Spleen (tissue), 7 donors: ENCODE data around the gene GSTT2B.

Source experiments
- CTCF ChIP-seq, 11 experiments: fragments of 200-600 bp in 7 of 11; fragments of 450-650 bp in 4 of 11; sonication (generic) in 4 of 11; IDR thresholded peaks in 8 of 11; conservative IDR thresholded peaks in 3 of 11; 1 replicate in 7 of 11; 2 replicates in 4 of 11; pipeline versions ENCODE4 v1.4.0 to v1.8.0; 2016 to 2021; ENCODE audit warnings: antibody characterized with exemption in 11 of 11, inconsistent platforms in 4 of 11, mild to moderate bottlenecking in 1 of 11
- POLR2A ChIP-seq, 3 donors: fragments of 450-650 bp; IDR thresholded peaks; one replicate each; pipeline ENCODE4 v1.5.1; 2017; ENCODE audit warnings: antibody characterized with exemption in 3 of 3, mild to moderate bottlenecking in 1 of 3
- POLR2AphosphoS5 ChIP-seq, 3 donors: sonication (generic); formaldehyde crosslinking; IDR thresholded peaks; one replicate each; pipeline ENCODE4 v1.5.1; 2017; ENCODE audit warnings: antibody characterized with exemption in 3 of 3
- donor health status: DM: no; HTN: no; CAD: no; lungs with moderate emphysema.
- donor health status: DM: no; HTN: no; CAD: no.
- donor health status: DM: no; HTN: no; CAD: no.

- no peak for TF ChIP-seq CTCF (IDR thresholded peaks at IDR 0.05 in 8 of 11, conservative IDR thresholded peaks at IDR 0.05 in 3 of 11)
- TF ChIP-seq POLR2AphosphoS5 (IDR thresholded peaks at IDR 0.05) = no peak
- TF ChIP-seq POLR2A (IDR thresholded peaks at IDR 0.05) = no peak
These were observed 8.1 kb upstream of the GSTT2B start for GRCh38 chr22:23969071-23969470.
